HG03558 (cell line): Measurements from ENCODE around the gene RNF144B.
"Not testable (repeated sequence)": the region's sequence is repeated elsewhere in the genome, so short reads cannot be mapped to it uniquely, and the experiment has no call there.

Source experiments
- ATAC-seq: cut with Tn5 transposase; IDR thresholded peaks from one replicate; pipeline ENCODE4 v1.9.1; 2021; ENCODE audit warnings: moderate number of reproducible peaks; ENCODE audit not compliant: unreplicated experiment; ENCODE audit errors: extremely low read depth

Gene RNF144B

GRCh38 chr6:18432619-18433018 lies 45.5 kb downstream of the RNF144B start:
- no peak for ATAC-seq

DNA sequence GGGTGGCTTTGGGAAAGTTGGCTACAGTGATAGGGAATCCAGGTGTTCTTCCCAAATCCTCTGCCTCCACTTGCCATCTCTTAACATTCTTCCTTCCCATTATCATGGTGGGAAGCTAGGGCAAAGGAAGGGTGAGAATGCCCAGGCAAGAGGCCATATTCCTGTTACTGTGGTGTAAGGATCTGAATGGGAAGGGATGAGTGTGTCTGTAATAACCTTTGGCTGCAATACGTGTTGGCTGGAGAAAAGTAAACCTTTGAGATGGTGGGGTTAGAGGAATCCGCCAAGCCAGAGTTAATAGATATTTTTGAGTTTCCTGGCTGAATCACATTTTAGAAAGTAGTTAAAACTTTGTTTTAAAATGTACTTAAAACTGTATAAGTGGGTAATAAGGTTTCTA lies 45.9 kb downstream of the RNF144B start:
- ATAC-seq, result no peak

DNA sequence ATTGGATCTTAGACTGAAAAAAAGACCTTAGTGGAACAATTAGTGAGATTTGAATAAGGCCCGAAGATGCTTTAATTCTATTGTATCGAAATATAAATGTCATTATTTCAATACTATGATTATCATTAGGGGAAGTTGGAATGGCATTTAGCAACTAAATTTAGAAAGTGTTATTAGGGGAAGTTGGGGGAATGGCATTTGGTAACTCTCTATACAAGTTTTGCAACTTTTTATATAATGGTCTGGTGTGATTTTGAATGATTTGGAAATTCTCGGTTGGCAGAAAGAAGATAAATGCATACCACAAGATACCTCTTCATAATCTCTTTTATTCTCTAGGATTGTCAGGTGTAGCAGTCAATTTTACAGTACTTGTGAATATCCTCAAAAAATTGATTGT lies 49.2 kb downstream of the RNF144B start:
- ATAC-seq, result no peak

- no peak for ATAC-seq
Measured at GRCh38 chr6:18439581-18439980, 52.4 kb downstream of the RNF144B start.

DNA sequence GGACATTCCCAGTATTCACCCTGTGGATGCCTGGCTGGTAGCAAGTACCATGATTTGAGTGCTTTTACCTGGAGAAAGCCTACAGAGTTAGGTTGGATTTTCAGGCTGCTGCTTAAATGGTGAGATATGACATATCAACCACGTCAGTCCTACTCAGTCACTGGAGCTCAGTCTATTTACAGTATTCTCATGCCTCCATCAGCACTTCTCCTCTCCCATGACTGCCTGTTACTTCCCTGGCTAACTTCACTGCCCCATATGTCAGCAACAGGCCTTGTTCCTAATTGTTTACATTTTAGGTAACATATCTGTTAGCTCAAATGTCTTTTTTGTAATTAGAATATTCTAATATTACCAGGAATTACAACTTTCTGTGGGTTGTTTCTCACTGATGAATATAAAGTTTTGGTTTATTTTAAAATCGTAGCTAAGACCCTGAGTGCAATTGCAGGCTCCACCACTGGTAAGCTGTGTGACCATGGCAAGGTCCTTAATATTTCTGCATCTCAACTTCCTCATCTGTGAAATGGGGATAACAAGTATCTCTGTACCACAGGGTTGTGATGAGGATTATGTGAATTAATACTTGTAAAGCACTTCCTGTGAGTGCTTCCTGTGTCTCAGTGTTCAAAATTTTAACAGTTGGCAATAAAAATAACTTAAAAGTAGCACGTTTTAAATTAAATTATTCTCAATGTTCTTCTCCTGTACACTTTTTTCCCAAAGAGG lies 54.3 kb downstream of the RNF144B start:
- ATAC-seq, result no peak

DNA sequence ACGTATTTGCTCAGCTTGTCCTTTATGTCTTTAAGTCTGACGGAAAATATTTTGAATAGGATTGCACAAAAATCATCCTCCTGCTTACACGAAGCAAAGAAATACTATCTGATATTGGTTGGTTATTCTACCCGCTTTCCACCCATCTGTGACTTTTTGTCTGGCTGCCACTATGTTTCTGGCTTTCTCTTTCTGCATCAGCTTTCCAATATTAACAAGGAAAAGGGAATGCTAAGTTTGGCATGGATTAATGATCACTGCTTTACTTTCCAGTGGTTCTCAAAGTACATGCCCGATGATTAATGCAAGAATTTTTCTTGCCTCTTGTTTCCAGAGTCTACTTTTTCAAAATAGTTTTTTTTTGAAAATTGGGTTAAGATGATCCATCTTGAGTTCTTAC lies 57.0 kb downstream of the RNF144B start:
- ATAC-seq, result no peak

GRCh38 chr6:18445228-18445627 lies 58.1 kb downstream of the RNF144B start:
- ATAC-seq, result no peak

- no peak for ATAC-seq
Measured at GRCh38 chr6:18446771-18447170, 59.6 kb downstream of the RNF144B start.

DNA sequence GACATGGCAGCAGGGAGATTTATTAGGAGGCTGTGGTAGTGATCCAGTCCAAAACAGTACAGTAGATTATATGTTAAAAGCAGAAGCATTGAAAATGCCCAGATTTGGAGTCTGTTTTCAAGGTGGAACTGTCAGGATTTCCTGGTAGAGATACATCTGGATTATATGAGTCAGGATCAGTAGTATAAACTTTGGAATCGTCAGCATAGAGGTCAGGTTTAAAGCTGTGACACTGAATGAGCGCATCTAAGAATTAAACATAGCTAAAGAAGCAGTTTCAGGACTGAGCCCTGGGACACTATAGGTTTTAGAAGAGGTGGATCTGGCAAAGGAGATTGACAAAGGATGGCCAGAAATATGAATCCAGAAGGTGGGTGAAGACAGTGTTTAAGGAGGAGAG lies 60.4 kb downstream of the RNF144B start:
- no peak for ATAC-seq

- no peak for ATAC-seq
Measured at GRCh38 chr6:18451756-18452155, 64.6 kb downstream of the RNF144B start.

DNA sequence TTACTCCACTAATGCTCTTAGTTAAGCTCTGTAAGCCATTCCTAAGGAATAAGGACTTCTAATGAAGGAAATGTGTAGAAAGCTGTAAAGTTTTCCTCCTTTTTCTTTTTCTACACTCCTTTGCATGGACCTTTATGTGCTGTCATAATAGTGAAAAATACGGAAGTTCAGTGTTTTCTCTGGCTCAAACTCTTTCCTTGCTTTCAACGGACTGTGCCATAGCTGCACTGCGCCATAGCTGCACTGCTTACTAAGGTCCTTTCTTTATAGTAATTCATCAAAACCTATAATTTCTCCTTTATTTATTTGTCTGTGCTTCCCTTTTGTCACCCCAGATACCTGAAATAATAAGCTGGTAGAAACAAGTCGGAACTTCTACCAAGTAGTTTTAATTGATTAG lies 67.3 kb downstream of the RNF144B start:
- ATAC-seq, result no peak

GRCh38 chr6:18457065-18457737 lies 70.1 kb downstream of the RNF144B start:
- no peak for ATAC-seq

GRCh38 chr6:18458086-18458485 lies 70.9 kb downstream of the RNF144B start:
- not testable (repeated sequence) for ATAC-seq

DNA sequence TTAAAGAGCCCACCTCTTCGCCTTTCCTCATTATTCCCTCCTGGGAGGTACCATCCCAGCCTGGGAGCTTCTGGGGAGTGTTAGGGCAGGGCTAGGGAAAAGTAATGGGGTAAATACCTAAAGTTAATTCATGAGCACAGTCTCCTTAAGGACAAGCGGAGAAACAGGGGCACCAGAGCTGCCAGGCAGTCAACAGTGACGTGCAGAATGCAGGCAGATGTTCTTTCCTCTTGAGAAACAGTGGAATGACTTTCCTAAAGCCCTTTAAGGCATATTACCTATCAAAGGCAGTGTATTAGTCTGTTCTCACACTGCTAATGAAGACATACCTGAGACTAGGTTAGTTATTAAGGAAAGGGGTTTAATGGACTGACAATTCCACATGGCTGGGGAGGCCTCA lies 76.3 kb downstream of the RNF144B start:
- ATAC-seq, result no peak

GRCh38 chr6:18464176-18464575 lies 77.0 kb downstream of the RNF144B start:
- no peak for ATAC-seq

- no peak for ATAC-seq
Measured at GRCh38 chr6:18465410-18466154, 78.4 kb downstream of the RNF144B start.

GRCh38 chr6:18467741-18468502 lies 80.8 kb downstream of the RNF144B start:
- no peak for ATAC-seq

GRCh38 chr6:18468503-18468843 lies 81.3 kb downstream of the RNF144B start:
- no peak for ATAC-seq

GRCh38 chr6:18469536-18469935 lies 82.4 kb downstream of the RNF144B start:
- no peak for ATAC-seq

DNA sequence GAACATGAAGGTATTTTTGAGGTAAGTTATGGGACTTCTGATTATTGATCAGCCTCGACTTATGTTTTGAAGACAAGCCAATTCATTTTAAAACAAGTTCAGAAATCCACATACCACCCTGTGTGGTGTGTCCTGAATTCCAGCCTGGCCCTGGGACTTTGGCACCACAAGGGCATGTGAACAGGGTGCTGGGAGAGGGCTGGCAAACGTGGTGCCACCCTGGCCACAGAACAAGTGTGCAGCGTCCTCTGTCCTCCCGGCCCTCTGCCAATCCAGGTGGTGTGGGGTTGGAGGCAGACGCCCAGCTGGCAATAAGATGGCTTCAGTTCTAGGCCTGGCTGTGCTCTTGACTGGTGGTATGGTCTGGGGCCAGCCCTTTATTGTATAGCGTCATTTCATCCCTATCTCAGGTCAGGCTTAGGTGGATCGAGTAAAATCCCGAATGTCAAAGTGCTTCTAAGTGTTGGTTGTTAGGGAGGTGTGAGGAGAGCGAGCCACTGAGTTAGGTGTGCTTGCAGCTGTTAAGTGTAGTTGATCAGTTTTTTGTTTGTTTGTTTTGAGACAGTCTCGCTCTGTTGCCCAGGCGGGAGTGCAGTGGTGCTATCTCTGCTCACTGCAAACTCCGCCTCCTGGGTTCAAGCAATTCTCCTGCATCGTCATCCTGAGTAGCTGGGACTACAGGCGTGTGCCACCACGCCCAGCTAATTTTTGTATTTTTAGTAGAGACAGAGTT lies 84.2 kb downstream of the RNF144B start:
- ATAC-seq, result no peak
